LoVo (cell line): ENCODE data around the gene RPE.

Experiments used
- DNase-seq: peaks from one replicate; pipeline ENCODE4 v3.0.0-alpha.2; 2016; ENCODE audit warnings: low spot score

The RPE gene

GRCh38 chr2:210002158-210003157 lies at the start of gene RPE:
Gene RPE, plus strand, starts transcription at chr2:210002638. Its CDS starts 24 bp downstream, at chr2:210002662.
- peak; percentile 95 for DNase-seq

DNA sequence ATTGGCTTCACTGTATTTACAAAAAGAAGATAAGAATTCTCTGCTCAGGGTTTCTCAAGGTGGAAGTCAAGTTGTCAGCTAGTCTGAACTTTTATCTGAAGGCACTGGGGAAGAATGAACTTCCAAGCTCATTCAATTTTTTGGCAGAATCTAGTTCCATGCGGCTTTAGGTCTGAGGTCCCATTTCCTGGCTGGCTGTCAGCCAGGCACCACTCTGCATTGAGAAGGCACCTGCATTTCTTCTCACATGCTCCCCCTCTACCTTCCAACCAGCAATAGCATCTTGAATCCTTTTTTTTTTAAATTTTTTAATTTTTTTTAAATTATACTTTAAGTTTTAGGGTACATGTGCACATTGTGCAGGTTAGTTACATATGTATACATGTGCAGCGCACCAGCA lies 46.2 kb upstream of the RPE start:
- no peak for DNase-seq

DNA sequence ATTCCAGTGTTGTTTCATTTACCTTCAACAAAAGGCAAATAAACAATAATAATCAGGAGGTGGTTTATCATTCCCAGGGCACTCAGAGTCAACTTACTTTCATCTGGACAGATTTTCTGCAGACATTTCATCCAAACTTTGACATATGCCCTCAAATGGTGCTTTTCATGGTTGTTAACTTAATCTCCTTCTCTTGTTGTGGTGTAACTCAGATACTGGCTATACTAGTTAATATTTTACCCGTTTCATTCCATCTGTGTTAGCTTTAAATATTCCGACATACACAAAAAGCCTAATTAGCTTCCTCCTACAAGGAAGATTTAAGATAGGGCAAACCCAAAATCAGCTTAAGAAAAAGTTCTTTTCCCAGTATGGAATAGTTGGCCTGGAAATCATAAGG lies 44.4 kb upstream of the RPE start:
- DNase-seq = no peak

GRCh38 chr2:209960045-209960444 lies 42.4 kb upstream of the RPE start:
- no peak for DNase-seq

DNA sequence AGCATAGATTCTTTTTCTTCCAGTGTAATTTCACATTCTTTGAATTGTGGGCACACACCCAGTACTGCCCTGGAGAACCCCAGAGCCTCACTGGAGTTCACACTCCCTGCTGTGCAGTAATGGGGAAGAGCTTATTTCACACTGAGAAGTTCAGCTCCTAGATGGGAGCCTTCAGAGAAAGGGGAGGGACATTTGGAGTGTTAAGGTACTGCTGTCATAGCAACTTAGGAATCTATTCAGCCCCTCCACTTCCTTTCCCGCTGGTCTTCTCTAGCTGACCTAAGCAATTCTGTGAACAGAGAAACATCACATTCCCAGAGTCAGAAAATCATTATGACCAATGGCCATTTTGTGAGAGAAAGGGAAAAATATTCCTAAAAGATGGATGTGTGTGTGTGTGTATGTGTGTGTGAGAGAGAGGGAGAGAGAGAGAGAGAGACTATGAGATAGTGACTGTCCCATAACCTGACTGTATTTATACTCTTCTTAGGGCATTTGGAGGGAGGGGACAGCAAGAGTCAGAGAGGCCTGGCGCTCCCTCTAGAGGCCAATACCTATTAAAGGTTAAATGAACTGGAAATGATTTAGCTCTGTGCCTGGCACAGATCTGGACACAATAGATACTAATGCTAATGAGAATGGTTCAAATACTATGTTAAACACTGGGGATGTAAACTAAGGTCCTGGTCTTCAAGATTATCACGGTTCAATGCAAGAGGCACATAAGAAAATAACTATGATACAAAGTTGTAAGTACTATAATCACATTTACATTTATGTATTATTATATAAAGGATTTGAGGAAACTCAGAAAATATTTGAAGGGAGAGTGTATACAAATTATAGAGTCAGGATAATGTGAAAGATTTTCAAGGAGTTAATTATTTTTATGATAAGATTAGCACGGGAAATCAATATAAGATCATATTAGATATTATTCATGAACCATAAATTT lies 41.5 kb upstream of the RPE start:
- DNase-seq = peak; percentile 43

GRCh38 chr2:209965723-209966122 lies 36.7 kb upstream of the RPE start:
- no peak for DNase-seq

- DNase-seq = no peak
These were observed 32.7 kb upstream of the RPE start for GRCh38 chr2:209969692-209970091.

DNA sequence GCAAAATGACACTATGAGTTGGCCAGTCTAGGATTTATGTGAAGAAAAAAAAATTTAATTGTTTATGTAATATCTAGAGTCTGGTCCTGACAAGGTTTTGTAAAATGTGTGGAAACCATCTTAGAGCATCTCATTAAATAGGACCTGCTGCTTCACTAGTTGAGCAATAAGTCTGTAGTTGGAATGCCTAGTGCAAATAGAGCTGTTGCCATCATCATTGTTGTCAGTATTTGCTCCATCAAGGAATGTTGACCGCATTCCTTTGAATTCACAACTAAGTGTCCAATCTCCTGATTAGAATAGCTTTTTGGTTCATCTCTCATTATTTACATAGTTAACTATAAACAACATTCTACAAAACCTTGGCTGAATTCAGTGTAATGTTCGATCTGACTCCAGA lies 32.2 kb upstream of the RPE start:
- DNase-seq = no peak

DNA sequence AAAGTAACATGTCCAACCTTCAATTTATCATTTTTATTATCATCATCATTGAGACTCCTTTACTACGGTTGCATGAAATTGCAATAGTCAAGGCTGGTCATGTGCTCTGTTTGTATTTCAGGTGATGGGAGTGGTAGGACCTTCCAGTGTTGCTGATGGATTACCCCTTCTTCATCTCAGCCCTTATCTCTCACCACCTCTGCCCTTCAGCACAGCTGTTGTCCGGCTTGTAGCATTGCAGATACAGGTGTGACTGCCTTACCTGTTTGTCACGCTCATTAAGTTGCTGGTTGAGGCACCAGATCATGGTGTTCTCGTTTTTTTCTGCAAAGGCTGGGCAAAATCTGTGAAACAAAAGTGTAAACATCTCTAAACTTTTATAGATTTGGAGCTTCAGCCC lies 31.7 kb upstream of the RPE start:
- DNase-seq = no peak

DNA sequence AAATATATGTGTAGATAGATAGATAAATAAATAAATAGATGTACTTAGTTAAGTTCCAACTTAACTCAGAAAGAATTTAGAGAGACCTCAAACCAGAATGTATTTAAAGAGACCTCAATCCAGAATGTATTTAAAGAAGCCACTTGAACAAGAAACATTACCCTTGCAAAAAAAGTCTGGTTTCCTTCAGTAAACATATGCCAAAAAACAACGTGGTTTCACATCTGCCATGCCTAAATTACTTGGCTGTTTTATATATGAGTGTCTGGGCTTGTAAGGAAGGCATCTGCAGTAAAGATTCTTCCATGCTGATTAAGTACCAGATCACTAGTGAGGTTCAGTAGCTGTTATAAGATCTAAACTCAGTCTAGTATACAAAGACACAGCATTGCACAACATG lies 29.1 kb upstream of the RPE start:
- no peak for DNase-seq

DNA sequence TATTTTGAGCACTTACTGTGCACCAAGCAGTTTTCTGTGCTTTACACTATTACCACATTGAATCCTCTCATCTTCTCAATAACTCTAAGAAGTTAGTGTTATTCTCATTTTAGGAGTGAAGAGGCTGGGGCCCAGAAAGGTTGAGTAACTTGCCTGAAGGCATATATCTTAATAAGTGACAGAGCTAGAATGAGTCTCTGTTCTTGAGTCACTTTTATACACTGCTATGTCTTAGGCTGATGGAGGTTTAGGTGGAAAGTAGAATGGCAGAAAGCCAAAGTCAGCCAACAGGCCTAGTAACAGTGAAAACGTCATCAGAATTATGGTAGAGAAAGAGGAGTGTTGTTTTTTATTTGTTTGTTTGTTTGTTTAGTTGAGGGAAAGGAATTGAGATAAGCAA lies 27.9 kb upstream of the RPE start:
- no peak for DNase-seq

- DNase-seq = no peak
These were observed 25.6 kb upstream of the RPE start for GRCh38 chr2:209976698-209977385.

DNA sequence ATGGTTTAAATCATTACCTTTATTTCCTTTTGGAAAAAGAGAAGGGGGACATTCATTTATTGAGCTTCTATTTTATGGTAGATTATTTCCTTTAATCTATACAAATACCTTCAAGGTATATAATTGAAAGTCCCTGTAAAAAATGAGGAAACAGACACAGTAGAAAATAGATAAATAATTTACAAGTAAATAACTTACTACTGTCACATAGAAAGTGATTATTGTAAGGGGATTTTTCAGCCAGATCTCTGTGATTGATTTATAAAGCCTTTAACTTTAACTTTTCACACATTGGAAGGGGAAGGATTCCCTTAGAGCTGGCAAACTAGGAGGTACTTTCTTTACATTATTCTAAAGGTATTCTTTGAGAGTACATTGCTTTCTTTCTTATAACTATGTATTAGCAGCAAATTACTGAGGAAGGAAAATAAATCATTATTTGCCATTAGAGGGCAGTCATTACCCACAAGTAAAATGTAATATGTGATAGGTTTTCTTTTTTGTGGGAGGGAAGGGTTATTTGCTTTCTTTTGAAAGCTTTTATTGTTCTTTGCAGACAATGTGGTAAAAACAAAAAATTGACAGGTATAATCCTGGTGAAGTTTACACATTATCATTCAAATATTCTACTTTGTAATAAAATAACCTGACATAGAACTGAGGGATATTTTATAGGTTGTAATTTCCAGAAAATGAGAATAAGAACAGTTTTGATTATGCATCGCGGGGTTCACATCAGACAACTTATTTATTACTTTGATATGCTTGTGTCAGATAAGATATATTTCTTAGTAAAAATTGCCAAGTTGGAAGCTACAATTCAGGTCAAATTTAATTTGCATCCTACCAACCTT lies 24.8 kb upstream of the RPE start:
- DNase-seq = peak; percentile 47

DNA sequence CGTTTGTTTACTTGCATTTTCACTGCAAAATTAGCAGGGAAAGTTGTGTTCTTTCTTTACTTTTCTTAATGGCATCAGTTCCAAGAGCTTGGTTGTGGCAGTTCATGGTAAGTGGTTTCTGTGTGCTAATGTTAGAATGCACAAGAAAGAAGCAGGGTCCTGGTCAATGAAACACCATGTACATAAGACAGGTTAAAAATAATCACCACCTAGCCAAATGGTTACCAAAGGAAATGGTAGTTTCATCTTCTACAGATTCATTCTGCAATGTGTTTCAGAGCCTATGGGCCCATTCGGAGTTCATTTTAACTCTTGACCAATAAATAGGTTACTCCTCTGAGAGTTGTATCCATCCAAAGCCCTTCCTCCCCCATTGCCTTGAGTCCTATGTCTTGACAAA lies 18.1 kb upstream of the RPE start:
- DNase-seq = no peak

DNA sequence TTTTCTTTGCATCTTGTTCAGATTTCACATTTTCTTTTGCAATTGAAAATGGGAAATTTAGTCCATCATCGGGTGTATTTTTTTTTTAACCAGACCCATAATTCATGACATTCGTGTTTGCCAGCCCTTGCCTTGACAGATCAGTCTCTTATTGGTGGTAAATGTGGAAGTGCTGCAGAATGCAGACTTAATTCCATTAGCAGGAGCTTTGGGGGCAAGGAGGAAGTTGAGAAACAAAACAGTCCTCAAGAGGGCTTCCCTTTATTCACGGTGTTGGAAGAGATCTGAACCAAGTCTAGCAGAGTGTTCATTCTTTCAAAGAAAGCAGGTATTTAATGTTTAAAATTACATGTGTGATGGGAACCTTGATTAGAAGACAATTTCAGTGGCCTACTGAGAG lies 16.6 kb upstream of the RPE start:
- no peak for DNase-seq

GRCh38 chr2:209986415-209986814 lies 16.0 kb upstream of the RPE start:
- DNase-seq = no peak

DNA sequence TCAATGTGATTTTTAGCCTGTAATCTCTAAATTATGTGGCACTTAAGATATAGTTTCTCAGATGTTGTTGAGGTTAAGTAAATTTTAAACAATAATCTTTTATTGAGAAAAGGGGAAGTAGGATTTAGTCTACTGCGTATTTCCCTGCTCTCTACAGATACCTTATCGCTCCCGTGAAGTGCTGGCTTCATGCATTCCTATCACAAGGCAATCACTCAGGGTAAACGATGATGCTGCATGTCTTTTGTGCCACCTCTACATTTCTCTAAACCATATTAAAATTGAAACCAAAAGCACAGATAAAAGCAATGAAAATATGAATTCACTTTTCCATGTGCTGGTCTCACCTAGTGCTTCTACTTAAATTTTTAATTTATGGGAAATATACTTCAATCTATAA lies 14.4 kb upstream of the RPE start:
- no peak for DNase-seq

DNA sequence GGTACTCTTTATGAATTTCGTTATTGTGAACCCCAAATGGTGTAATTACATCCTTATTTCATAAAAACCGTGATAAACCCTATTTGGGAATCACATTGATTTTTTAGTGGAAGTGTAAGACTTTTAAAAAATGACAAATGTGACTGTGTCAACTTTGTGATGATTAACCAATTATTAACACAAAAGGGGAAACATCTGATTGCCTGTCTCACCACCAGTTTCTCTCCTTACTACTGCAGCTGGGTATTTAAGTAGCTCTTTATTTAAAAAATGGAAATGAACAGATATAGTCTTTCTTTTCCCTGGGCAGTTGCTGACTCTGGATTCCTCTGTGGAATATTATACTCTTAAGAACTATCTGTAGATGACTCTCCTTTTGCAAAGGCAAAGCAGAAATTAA lies 11.6 kb upstream of the RPE start:
- no peak for DNase-seq

DNA sequence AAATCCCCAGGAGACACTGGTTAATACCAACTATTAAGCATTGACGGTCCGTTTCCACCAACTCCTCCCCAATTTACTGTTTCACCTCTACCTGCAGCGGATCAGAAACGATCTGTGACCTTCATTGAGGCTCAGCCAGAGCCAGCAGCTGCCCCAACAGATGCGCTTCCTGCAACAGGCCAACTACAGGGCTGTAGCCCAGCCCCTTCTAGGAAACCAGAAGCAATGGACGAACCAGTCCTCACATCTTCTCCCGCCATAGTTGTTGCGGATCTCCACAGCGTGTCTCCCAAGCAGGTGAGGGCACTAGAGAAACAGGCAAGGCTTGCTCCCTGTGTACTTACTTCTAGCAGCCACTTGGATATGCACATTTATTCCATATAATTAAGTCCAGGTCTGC lies 8.5 kb upstream of the RPE start:
- DNase-seq = no peak

- no peak for DNase-seq
These were observed 3.8 kb upstream of the RPE start for GRCh38 chr2:209998596-209998995.
